Trophoblast cell (in vitro differentiated cells and primary cell): ENCODE results near the gene RIPOR1.

Experiments
- DNase-seq, 2 donors: peaks; one replicate each; pipeline ENCODE4 v3.0.0-alpha.2; 2016
- H2AFZ ChIP-seq: 2 replicates; pipeline ENCODE4 v1.6.1; 2013; ENCODE audit warnings: low read length, moderate library complexity, mild to moderate bottlenecking; ENCODE audit not compliant: insufficient read depth, poor library complexity
- H2AK5ac ChIP-seq: 2 replicates; pipeline ENCODE4 v1.6.1; 2013; ENCODE audit warnings: mild to moderate bottlenecking, low read length
- H2BK120ac ChIP-seq: 2 replicates; pipeline ENCODE4 v1.6.1; 2013; ENCODE audit warnings: low read length, mild to moderate bottlenecking, moderate library complexity; ENCODE audit not compliant: insufficient read depth, poor library complexity
- H2BK12ac ChIP-seq: 2 replicates; pipeline ENCODE4 v1.6.1; 2013; ENCODE audit warnings: mild to moderate bottlenecking, low read length, moderate library complexity
- H2BK5ac ChIP-seq: 2 replicates; pipeline ENCODE4 v1.6.1; 2013; ENCODE audit warnings: low read length, low read depth, moderate library complexity, mild to moderate bottlenecking; ENCODE audit not compliant: poor library complexity
- H3K14ac ChIP-seq: 2 replicates; pipeline ENCODE4 v1.6.1; 2013; ENCODE audit warnings: mild to moderate bottlenecking, low read length
- H3K18ac ChIP-seq: 2 replicates; pipeline ENCODE4 v1.6.1; 2013; ENCODE audit warnings: mild to moderate bottlenecking, low read length
- H3K23ac ChIP-seq: 2 replicates; pipeline ENCODE4 v1.6.1; 2013; ENCODE audit warnings: low read length
- H3K27ac ChIP-seq: 2 replicates; pipeline ENCODE4 v1.5.1; 2013; ENCODE audit warnings: low read depth, mild to moderate bottlenecking, inconsistent platforms, low read length, moderate library complexity
- H3K27me3 ChIP-seq: 2 replicates; pipeline ENCODE4 v1.6.1; 2013; ENCODE audit warnings: inconsistent platforms, mild to moderate bottlenecking, low read length, moderate library complexity; ENCODE audit not compliant: insufficient read depth
- H3K36me3 ChIP-seq, 2 experiments: 1 replicate in 1 of 2; 2 replicates in 1 of 2; pipeline ENCODE4 v1.6.1; 2013; ENCODE audit warnings: low read length in 2 of 2, mild to moderate bottlenecking in 2 of 2, moderate library complexity in 1 of 2; ENCODE audit not compliant: insufficient read depth in 2 of 2, control insufficient read depth in 1 of 2
- H3K4ac ChIP-seq: 2 replicates; pipeline ENCODE4 v1.6.1; 2013; ENCODE audit warnings: low read depth, mild to moderate bottlenecking, low read length, moderate library complexity
- H3K4me1 ChIP-seq, 2 experiments: 1 replicate in 1 of 2; 2 replicates in 1 of 2; pipeline ENCODE4 v1.6.1; 2013; ENCODE audit warnings: low read length in 2 of 2, mild to moderate bottlenecking in 2 of 2, moderate library complexity in 1 of 2; ENCODE audit not compliant: insufficient read depth in 2 of 2, control insufficient read depth in 1 of 2
- H3K4me2 ChIP-seq: 2 replicates; pipeline ENCODE4 v1.6.1; 2013; ENCODE audit warnings: inconsistent platforms, mild to moderate bottlenecking, low read length, moderate library complexity
- H3K4me3 ChIP-seq: 2 replicates; pipeline ENCODE4 v1.5.1; 2013; ENCODE audit warnings: mild to moderate bottlenecking, low read depth, low read length, inconsistent platforms
- H3K79me1 ChIP-seq: one replicate; pipeline ENCODE4 v1.6.1; 2013; ENCODE audit warnings: low read length
- H3K79me2 ChIP-seq: 2 replicates; pipeline ENCODE4 v1.6.1; 2013; ENCODE audit warnings: low read length, mild to moderate bottlenecking; ENCODE audit not compliant: control insufficient read depth, insufficient read depth, poor library complexity
- H3K9ac ChIP-seq: 2 replicates; pipeline ENCODE4 v1.6.1; 2013; ENCODE audit warnings: mild to moderate bottlenecking, low read length
- H3K9me3 ChIP-seq: 2 replicates; pipeline ENCODE4 v1.6.1; 2013; ENCODE audit warnings: low read depth, mild to moderate bottlenecking, control low read depth, inconsistent platforms, low read length; ENCODE audit not compliant: insufficient read depth
- H4K12ac ChIP-seq: 2 replicates; pipeline ENCODE4 v1.6.1; 2013; ENCODE audit warnings: low read depth, mild to moderate bottlenecking, low read length, moderate library complexity
- H4K8ac ChIP-seq: 2 replicates; pipeline ENCODE4 v1.6.1; 2013; ENCODE audit warnings: low read depth, mild to moderate bottlenecking, low read length, moderate library complexity
- H4K91ac ChIP-seq: one replicate; pipeline ENCODE4 v1.6.1; 2013; ENCODE audit warnings: low read depth, mild to moderate bottlenecking, low read length, moderate library complexity
- WGBS: extraction: QIAGEN DNeasy Blood & Tissue Kit; methylation state at CpG from one replicate; pipeline ENCODE4 v1.1.7; 2013; ENCODE audit warnings: missing lambda C conversion rate; ENCODE audit not compliant: insufficient read length, insufficient coverage; ENCODE audit errors: extremely low coverage; 5-methylcytosine and 5-hydroxymethylcytosine counted together

The RIPOR1 gene

DNA sequence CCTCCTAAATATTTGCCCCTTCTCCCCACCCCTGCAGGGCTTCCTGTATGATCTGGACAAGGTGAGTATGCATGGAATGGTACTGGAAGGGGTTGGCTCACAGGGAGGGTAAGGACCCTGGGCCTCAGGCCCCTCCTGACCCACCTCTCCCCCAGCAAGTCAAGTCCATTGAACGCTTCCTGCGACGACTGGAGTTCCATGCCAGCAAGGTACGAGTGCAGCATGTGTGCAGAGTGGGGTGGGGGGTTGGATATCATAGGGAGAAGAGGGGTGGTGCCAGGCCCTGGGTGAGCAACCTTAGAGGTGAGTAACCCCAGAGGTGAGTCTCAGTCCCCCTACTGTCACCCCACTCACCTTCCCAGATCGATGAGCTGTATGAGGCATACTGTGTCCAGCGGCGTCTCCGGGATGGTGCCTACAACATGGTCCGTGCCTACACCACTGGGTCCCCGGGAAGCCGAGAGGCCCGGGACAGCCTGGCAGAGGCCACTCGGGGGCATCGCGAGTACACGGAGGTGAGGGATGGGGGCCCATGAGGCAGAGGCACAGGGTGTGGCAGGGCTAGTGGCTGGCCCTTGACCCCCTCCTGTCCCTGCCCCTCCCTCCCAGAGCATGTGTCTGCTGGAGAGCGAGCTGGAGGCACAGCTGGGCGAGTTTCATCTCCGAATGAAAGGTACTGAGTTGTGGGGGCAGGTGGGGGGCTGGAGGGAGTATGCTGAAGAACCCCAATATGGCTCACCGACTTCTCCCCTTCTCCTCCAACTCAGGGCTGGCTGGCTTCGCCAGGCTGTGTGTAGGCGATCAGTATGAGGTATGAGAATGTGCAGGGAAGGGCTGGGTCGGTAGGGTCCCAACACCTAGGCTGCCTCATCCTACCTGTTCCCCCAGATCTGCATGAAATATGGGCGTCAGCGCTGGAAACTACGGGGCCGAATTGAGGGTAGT, 11.3 kb downstream of the RIPOR1 start:
- Histone ChIP-seq H3K36me3 (peaks cover 55 to 58% of the 10 kb centered on the region in 2 experiments), H3K27ac (no peak overlapping the region)
- WGBS = no CpG with 5 or more reads among the region's 27 CpGs

GRCh38 chr16:67540756-67541155, 12.1 kb downstream of the RIPOR1 start:
- H4K8ac ChIP-seq = no peak overlapping the region
- H2BK120ac ChIP-seq = no peak overlapping the region
- H3K27ac ChIP-seq = no peak overlapping the region
- no peak overlapping the region for H2BK5ac ChIP-seq
- no peak overlapping the region for H4K12ac ChIP-seq
- peaks cover 8 to 19% of the 10 kb centered on the region in 2 experiments for H3K4me1 ChIP-seq
- no peak overlapping the region for H3K18ac ChIP-seq
- no peak overlapping the region for H3K14ac ChIP-seq
- no peak overlapping the region for H2AFZ ChIP-seq
- H3K79me1 ChIP-seq = peaks cover 15% of the 10 kb centered on the region
- H2BK12ac ChIP-seq = no peak overlapping the region
- H3K9ac ChIP-seq = no peak overlapping the region
- peaks cover 9% of the 10 kb centered on the region for H3K79me2 ChIP-seq
- H2AK5ac ChIP-seq = no peak overlapping the region
- H3K36me3 ChIP-seq = peaks cover 63 to 65% of the 10 kb centered on the region in 2 experiments
- H3K4ac ChIP-seq = no peak overlapping the region
- DNase-seq = no peak
- H4K91ac ChIP-seq = no peak overlapping the region
- no peak overlapping the region for H3K23ac ChIP-seq
- WGBS = no CpG with 5 or more reads among the region's 1 CpG
- H3K4me3 ChIP-seq = no peak overlapping the region
- peaks cover 2% of the 10 kb centered on the region for H3K9me3 ChIP-seq
- no peak overlapping the region for H3K4me2 ChIP-seq
- no peaks in the 10 kb centered on the region for H3K27me3 ChIP-seq

More for the DNA sequence above, 11.3 kb downstream of the RIPOR1 start:
- no peak overlapping the region for H2BK12ac ChIP-seq
- no peaks in the 10 kb centered on the region for H3K27me3 ChIP-seq
- H3K9ac ChIP-seq = no peak overlapping the region
- H2AFZ ChIP-seq = no peak overlapping the region
- H3K4me2 ChIP-seq = peak overlapping the region; percentile 5
- no peak overlapping the region for H4K12ac ChIP-seq
- peaks cover 3% of the 10 kb centered on the region for H3K9me3 ChIP-seq
- no peak overlapping the region for H4K91ac ChIP-seq
- no peak overlapping the region for H3K23ac ChIP-seq
- H3K79me2 ChIP-seq = peaks cover 9% of the 10 kb centered on the region
- no peak overlapping the region for H3K4ac ChIP-seq
- H2BK120ac ChIP-seq = no peak overlapping the region
- H3K79me1 ChIP-seq = peaks cover 15% of the 10 kb centered on the region
- DNase-seq = no peak
- no peak overlapping the region for H4K8ac ChIP-seq
- H2BK5ac ChIP-seq = no peak overlapping the region
- H3K18ac ChIP-seq = no peak overlapping the region
- no peak overlapping the region for H2AK5ac ChIP-seq
- H3K4me3 ChIP-seq = no peak overlapping the region
- H3K4me1 ChIP-seq = peaks cover 8 to 19% of the 10 kb centered on the region in 2 experiments
- H3K14ac ChIP-seq = no peak overlapping the region

GRCh38 chr16:67541391-67542263, 13.0 kb downstream of the RIPOR1 start:
- Histone ChIP-seq H3K9ac (no peak overlapping the region), H3K4me1 (peaks cover 8 to 15% of the 10 kb centered on the region in 2 experiments), H3K4me2 (no peak overlapping the region), H4K12ac (no peak overlapping the region), H3K36me3 (peaks cover 72 to 74% of the 10 kb centered on the region in 2 experiments), H3K4ac (no peak overlapping the region), H3K27ac (no peak overlapping the region), H3K9me3 (peaks cover 2% of the 10 kb centered on the region), H2BK12ac (no peak overlapping the region), H3K14ac (no peak overlapping the region), H3K23ac (no peak overlapping the region), H3K4me3 (no peak overlapping the region), H3K79me1 (peaks cover 15% of the 10 kb centered on the region), H2AFZ (no peak overlapping the region), H3K79me2 (peaks cover 9% of the 10 kb centered on the region), H4K8ac (no peak overlapping the region), H4K91ac (no peak overlapping the region), H2BK5ac (no peak overlapping the region), H2AK5ac (no peak overlapping the region), H3K18ac (peak overlapping the region; percentile 12), H2BK120ac (no peak overlapping the region), H3K27me3 (no peaks in the 10 kb centered on the region)
- DNase-seq = no peak
- no CpG with 5 or more reads among the region's 14 CpGs for WGBS

DNA sequence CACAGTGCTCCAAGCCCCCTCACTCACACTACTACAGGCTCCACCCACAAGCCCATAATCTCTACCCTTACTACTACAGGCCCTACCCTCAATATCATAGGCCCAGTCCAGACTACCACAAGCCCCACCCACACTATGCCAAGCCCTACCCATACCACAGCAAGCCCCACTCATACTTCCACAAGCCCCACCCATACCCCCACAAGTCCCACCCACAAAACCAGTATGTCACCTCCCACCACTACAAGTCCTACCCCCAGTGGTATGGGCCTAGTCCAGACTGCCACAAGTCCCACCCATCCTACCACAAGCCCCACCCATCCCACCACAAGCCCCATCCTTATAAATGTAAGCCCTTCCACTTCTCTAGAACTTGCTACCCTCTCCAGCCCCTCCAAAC, 13.8 kb downstream of the RIPOR1 start:
- Histone ChIP-seq H3K9ac (no peak overlapping the region), H3K4ac (no peak overlapping the region), H2BK120ac (no peak overlapping the region), H4K8ac (no peak overlapping the region), H2BK12ac (no peak overlapping the region), H3K36me3 (peaks cover 79 to 82% of the 10 kb centered on the region in 2 experiments), H3K4me1 (peaks cover 8 to 15% of the 10 kb centered on the region in 2 experiments), H3K9me3 (peaks cover 2% of the 10 kb centered on the region), H4K12ac (no peak overlapping the region), H3K79me2 (peaks cover 7% of the 10 kb centered on the region), H2AFZ (no peak overlapping the region), H3K79me1 (peaks cover 11% of the 10 kb centered on the region), H2BK5ac (no peak overlapping the region), H3K27me3 (no peaks in the 10 kb centered on the region), H3K27ac (no peak overlapping the region), H3K23ac (no peak overlapping the region), H3K4me2 (no peak overlapping the region), H3K4me3 (no peak overlapping the region), H3K18ac (no peak overlapping the region), H4K91ac (no peak overlapping the region), H3K14ac (no peak overlapping the region), H2AK5ac (no peak overlapping the region)
- peak in 1 of 2 donors; percentile 27 for DNase-seq
